ENCODE data around the gene ZNF99. TPM values are rescaled to one million over a fixed set of nuclear protein-coding genes. Genes with fewer than 3 reads are reported as not detected.
"Not testable (repeated sequence)": the region's sequence is repeated elsewhere in the genome, so short reads cannot be mapped to it uniquely, and the experiment has no call there.

The ZNF99 gene
- polyA plus RNA-seq, 1 of the 3 experiments (the other 2 are of a cell fraction), result not detected

DNA sequence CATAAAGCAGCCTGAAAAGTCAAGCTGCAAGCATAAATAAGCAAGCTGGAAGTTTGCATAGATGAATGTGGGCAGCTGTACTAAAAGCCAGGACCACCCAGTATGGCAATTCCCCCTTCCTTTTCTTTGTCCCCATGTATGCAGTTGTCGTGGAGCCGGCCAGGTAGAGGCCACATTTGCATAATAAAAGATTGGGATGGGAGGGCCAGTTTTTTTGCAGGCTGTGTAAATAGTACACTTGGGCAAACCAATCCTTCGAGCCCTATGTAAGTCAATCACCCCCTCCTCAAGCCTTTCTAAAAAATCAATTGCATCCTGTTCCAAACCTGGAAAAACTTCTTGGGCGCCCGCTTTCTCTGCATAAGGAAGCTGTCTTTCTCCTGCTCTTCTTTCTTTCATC, 13.1 kb upstream of the ZNF99 start:
- Histone ChIP-seq H3K27ac (ENCODE audit: low read depth in 2 of 2, low read length in 1 of 2) (no peak overlapping the region), H3K27me3 (ENCODE audit: insufficient read depth) (no peaks in the 10 kb centered on the region), H3K9me2 (no peaks in the 10 kb centered on the region), H3K9ac (no peak overlapping the region), H2AFZ (ENCODE audit: low read depth) (no peak overlapping the region), H3F3A (replicated peaks; ENCODE audit: insufficient read depth) (no peaks in the 10 kb centered on the region), H3K36me3 (replicated peaks in 1 of 2; ENCODE audit: control insufficient read depth in 1 of 2, insufficient read depth in 2 of 2, low read length in 1 of 2) (no peaks in the 10 kb centered on the region), H3K4me1 (ENCODE audit: control insufficient read depth in 1 of 2, insufficient read depth in 2 of 2, low read depth in 1 of 2, low read length in 1 of 2) (no peaks in the 10 kb centered on the region), H3K9me3 (no peaks in the 10 kb centered on the region; the same call in 1 of the 2 replicates), H3K79me2 (ENCODE audit: insufficient read depth) (no peaks in the 10 kb centered on the region), H3K4me2 (no peak overlapping the region), H4K20me1 (ENCODE audit: insufficient read depth) (no peaks in the 10 kb centered on the region), H3K4me3 (ENCODE audit: low read depth in 2 of 2, low read length in 1 of 2) (no peak overlapping the region)
- 16% methylated on average over 5 of the region's 5 CpGs for WGBS (ENCODE audit: low lambda C conversion rate)
- ChIA-PET POLR2A (no interaction called here), CTCF (no interaction called here)
- DNase-seq, result no peak
- TF ChIP-seq RCOR1 (IDR thresholded peaks at IDR 0.05; ENCODE audit: low read length) (no peak), GABPA (IDR thresholded peaks at IDR 0.05; ENCODE audit: low read depth) (no peak)

DNA sequence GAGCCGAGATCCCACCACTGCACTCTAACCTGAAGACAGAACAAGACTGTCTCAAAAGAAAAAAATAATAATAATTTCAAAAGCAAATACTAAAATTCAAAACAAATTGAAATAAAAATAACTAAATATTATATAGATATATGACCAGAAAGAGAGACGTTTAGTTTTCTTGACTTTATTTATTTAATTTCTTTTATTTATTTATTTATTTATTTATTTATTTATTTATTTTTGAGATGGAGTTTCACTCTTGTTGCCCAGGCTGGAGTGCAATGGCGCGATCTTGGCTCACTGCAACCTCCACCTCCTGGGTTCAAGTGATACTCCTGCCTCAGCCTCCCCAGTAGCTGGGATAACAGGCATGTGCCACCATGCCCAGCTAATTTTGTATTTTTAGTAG, 8.9 kb upstream of the ZNF99 start:
- CTCF ChIA-PET; DNase-seq; H3K4me3 ChIP-seq (ENCODE audit: low read depth in 2 of 2, low read length in 1 of 2); H3K36me3 ChIP-seq (replicated peaks in 1 of 2; ENCODE audit: control insufficient read depth in 1 of 2, insufficient read depth in 2 of 2, low read length in 1 of 2); H3K27me3 ChIP-seq (ENCODE audit: insufficient read depth); H3F3A ChIP-seq (replicated peaks; ENCODE audit: insufficient read depth); POLR2A ChIA-PET; H4K20me1 ChIP-seq (ENCODE audit: insufficient read depth); H3K9ac ChIP-seq; H3K9me3 ChIP-seq; H3K79me2 ChIP-seq (ENCODE audit: insufficient read depth); H3K4me1 ChIP-seq (ENCODE audit: control insufficient read depth in 1 of 2, insufficient read depth in 2 of 2, low read depth in 1 of 2, low read length in 1 of 2); H2AFZ ChIP-seq (ENCODE audit: low read depth); H3K4me2 ChIP-seq; H3K27ac ChIP-seq (ENCODE audit: low read depth in 2 of 2, low read length in 1 of 2); H3K9me2 ChIP-seq: not testable (repeated sequence)
- WGBS (ENCODE audit: low lambda C conversion rate), result 25% methylated on average over 4 of the region's 4 CpGs

DNA sequence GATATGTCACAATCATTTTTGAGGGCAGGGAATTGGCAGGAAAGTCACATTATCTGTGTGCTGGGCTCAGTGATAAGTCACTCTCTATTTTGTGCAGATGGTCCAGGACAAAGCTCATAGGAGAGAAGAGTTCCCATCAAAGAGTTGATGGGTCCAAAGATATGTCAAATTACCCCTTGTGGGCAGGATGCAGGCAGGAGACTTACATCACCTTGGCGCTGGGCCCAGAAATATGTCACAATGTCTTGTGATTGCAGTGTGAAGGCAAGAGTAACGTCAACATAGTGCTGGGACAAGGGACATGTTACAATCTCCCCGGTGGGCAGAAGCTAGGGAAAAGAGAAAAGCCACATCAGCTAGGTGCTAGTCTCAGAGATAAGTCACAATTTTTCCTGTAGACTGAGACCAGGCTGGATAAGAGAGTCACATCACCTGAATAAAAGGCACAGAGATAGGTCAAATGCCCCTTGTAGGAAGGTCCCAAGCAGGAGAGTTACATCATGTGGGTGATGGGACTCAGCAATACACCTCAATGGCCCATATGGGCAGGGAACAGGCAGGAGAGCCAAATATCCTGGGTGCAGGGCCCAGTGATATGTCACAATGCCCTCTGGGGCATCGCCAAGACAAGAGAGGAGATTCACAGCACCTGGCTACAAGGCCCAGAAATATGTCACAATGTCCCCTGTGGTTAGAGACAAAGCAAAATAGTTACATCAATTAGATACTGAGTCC, 47.9 kb downstream of the ZNF99 start:
- H3K79me2 ChIP-seq (ENCODE audit: insufficient read depth), result no peaks in the 10 kb centered on the region
- no peaks in the 10 kb centered on the region for H3K36me3 ChIP-seq (replicated peaks in 1 of 2; ENCODE audit: control insufficient read depth in 1 of 2, insufficient read depth in 2 of 2, low read length in 1 of 2)
- POLR2A ChIA-PET, result no interaction called here
- H4K20me1 ChIP-seq (ENCODE audit: insufficient read depth), result no peaks in the 10 kb centered on the region
- no peaks in the 10 kb centered on the region for H3F3A ChIP-seq (replicated peaks; ENCODE audit: insufficient read depth)
- TF ChIP-seq, protein P1, sequence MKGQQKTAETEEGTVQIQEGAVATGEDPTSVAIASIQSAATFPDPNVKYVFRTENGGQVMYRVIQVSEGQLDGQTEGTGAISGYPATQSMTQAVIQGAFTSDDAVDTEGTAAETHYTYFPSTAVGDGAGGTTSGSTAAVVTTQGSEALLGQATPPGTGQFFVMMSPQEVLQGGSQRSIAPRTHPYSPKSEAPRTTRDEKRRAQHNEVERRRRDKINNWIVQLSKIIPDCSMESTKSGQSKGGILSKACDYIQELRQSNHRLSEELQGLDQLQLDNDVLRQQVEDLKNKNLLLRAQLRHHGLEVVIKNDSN (IDR thresholded peaks at IDR 0.05; ENCODE audit: borderline replicate concordance, low read depth), result no peak
- TF ChIP-seq MXI1 (IDR thresholded peaks at IDR 0.05; ENCODE audit: low read depth, low read length) (no peak), YY1 (IDR thresholded peaks at IDR 0.05; ENCODE audit: low read depth) (no peak), RCOR1 (IDR thresholded peaks at IDR 0.05; ENCODE audit: low read length) (no peak)
- H3K27ac ChIP-seq (ENCODE audit: low read depth in 2 of 2, low read length in 1 of 2), result no peak overlapping the region
- no peak overlapping the region for H3K4me3 ChIP-seq (ENCODE audit: low read depth in 2 of 2, low read length in 1 of 2)
- WGBS (ENCODE audit: low lambda C conversion rate), result 0% methylated on average over 4 of the region's 4 CpGs
- CTCF ChIA-PET, result no interaction called here
- DNase-seq, result no peak
- no peak overlapping the region for H2AFZ ChIP-seq (ENCODE audit: low read depth)
- H3K9me2 ChIP-seq, result no peaks in the 10 kb centered on the region
- H3K9ac ChIP-seq, result no peak overlapping the region
- no peaks in the 10 kb centered on the region for H3K9me3 ChIP-seq
- no peaks in the 10 kb centered on the region for H3K27me3 ChIP-seq (ENCODE audit: insufficient read depth)
- no peak overlapping the region for H3K4me2 ChIP-seq
- no peaks in the 10 kb centered on the region for H3K4me1 ChIP-seq (ENCODE audit: control insufficient read depth in 1 of 2, insufficient read depth in 2 of 2, low read depth in 1 of 2, low read length in 1 of 2)
